ENCODE data around the gene PTEN.

- TF ChIP-seq CTCF (IDR thresholded peaks at IDR 0.05; ENCODE audit: poor library complexity) (no peak), EZH2 (IDR thresholded peaks at IDR 0.05; ENCODE audit: borderline replicate concordance) (no peak)
These were observed 57.1 kb downstream of the PTEN start for GRCh38 chr10:87920538-87920937.

All from hepatocyte (in vitro differentiated cells).